WTC11 (cell line): Measurements from ENCODE around the gene SPNS3. TPM values are rescaled to one million over a fixed set of nuclear protein-coding genes. Genes with fewer than 3 reads are reported as not detected.

Experiments used
- CREB1 ChIP-seq: sonication (generic); formaldehyde crosslinking; IDR thresholded peaks from 2 replicates; pipeline ENCODE4 v1.8.0; 2023; ENCODE audit warnings: mild to moderate bottlenecking, missing genetic modification reagents
- CREM ChIP-seq: sonication (generic); formaldehyde crosslinking; IDR thresholded peaks from 2 replicates; pipeline ENCODE4 v1.8.1; 2022; ENCODE audit warnings: mild to moderate bottlenecking, missing genetic modification reagents, moderate library complexity
- FOXP1 ChIP-seq: sonication (generic); formaldehyde crosslinking; IDR thresholded peaks from 2 replicates; pipeline ENCODE4 v1.8.0; 2022; ENCODE audit warnings: missing genetic modification reagents, mild to moderate bottlenecking, moderate library complexity, borderline replicate concordance
- GABPB1 ChIP-seq: sonication (generic); formaldehyde crosslinking; IDR thresholded peaks from 2 replicates; pipeline ENCODE4 v1.8.1; 2023; ENCODE audit warnings: mild to moderate bottlenecking, missing genetic modification reagents
- GRHL2 ChIP-seq: fragments of 250-450 bp; sonication (Bioruptor Pico); IDR thresholded peaks from 2 replicates; pipeline ENCODE4 v1.8.0; 2022; ENCODE audit warnings: mild to moderate bottlenecking, moderate library complexity; ENCODE audit not compliant: insufficient replicate concordance, severe bottlenecking
- IRF2 ChIP-seq: sonication (generic); formaldehyde crosslinking; IDR thresholded peaks from 2 replicates; pipeline ENCODE4 v1.8.0; 2022; ENCODE audit warnings: low read depth, missing genetic modification reagents, borderline replicate concordance
- NR3C1 ChIP-seq: sonication (generic); formaldehyde crosslinking; conservative IDR thresholded peaks from 2 replicates; pipeline ENCODE4 v1.8.1; 2023; ENCODE audit warnings: low read depth, mild to moderate bottlenecking, missing genetic modification reagents
- RELA ChIP-seq: sonication (generic); formaldehyde crosslinking; IDR thresholded peaks from 2 replicates; pipeline ENCODE4 v1.8.1; 2022; ENCODE audit warnings: missing genetic modification reagents, mild to moderate bottlenecking, borderline replicate concordance
- SMAD3 ChIP-seq: sonication (generic); formaldehyde crosslinking; IDR thresholded peaks from 2 replicates; pipeline ENCODE4 v1.8.0; 2022; ENCODE audit warnings: missing genetic modification reagents, mild to moderate bottlenecking, borderline replicate concordance
- SMAD4 ChIP-seq: sonication (generic); formaldehyde crosslinking; IDR thresholded peaks from 2 replicates; pipeline ENCODE4 v1.8.0; 2022; ENCODE audit warnings: mild to moderate bottlenecking, missing genetic modification reagents
- ZNF317 ChIP-seq: sonication (generic); formaldehyde crosslinking; IDR thresholded peaks from 2 replicates; pipeline ENCODE4 v1.8.1; 2023; ENCODE audit warnings: low read depth, mild to moderate bottlenecking, moderate library complexity, missing genetic modification reagents, borderline replicate concordance
- ZNF416 ChIP-seq: fragments of 250-450 bp; sonication (Bioruptor Pico); IDR thresholded peaks from 2 replicates; pipeline ENCODE4 v1.9.0; 2021; ENCODE audit warnings: mild to moderate bottlenecking, inconsistent platforms
- ZNF671 ChIP-seq: fragments of 250-450 bp; sonication (Bioruptor Pico); IDR thresholded peaks from 2 replicates; pipeline ENCODE4 v1.8.0; 2021; ENCODE audit warnings: mild to moderate bottlenecking
- total RNA-seq: library from RNA; stranded (reverse); gene quantifications from 3 replicates; pipeline ENCODE4 v1.2.3, GENCODE V29; 2021
- TF ChIP-seq, protein P1 (sequence below): sonication (generic); formaldehyde crosslinking; IDR thresholded peaks from 2 replicates; pipeline ENCODE4 v1.8.0; 2022; ENCODE audit warnings: mild to moderate bottlenecking, missing genetic modification reagents
- TF ChIP-seq, protein P2 (sequence below): sonication (generic); formaldehyde crosslinking; IDR thresholded peaks from 2 replicates; pipeline ENCODE4 v1.8.1; 2023; ENCODE audit warnings: mild to moderate bottlenecking, missing genetic modification reagents, moderate library complexity
- TF ChIP-seq, protein P3 (sequence below): fragments of 250-450 bp; sonication (Bioruptor Pico); conservative IDR thresholded peaks from 2 replicates; pipeline ENCODE4 v1.9.0; 2021; ENCODE audit warnings: mild to moderate bottlenecking
- TF ChIP-seq, protein P4 (sequence below): sonication (generic); formaldehyde crosslinking; IDR thresholded peaks from 2 replicates; pipeline ENCODE4 v1.8.1; 2022; ENCODE audit warnings: mild to moderate bottlenecking, missing genetic modification reagents, moderate library complexity, borderline replicate concordance
- TF ChIP-seq, protein P5 (sequence below): sonication (generic); formaldehyde crosslinking; IDR thresholded peaks from 2 replicates; pipeline ENCODE4 v1.8.1; 2022; ENCODE audit warnings: missing genetic modification reagents, borderline replicate concordance
- TF ChIP-seq, protein P6 (sequence below): fragments of 250-450 bp; sonication (Bioruptor Pico); IDR thresholded peaks from 2 replicates; pipeline ENCODE4 v2.1.2; 2022; ENCODE audit warnings: mild to moderate bottlenecking, moderate library complexity
- TF ChIP-seq, protein P7 (sequence below): fragments of 250-450 bp; sonication (Bioruptor Pico); IDR thresholded peaks from 2 replicates; pipeline ENCODE4 v1.9.0; 2021; ENCODE audit warnings: mild to moderate bottlenecking
- TF ChIP-seq, protein P8 (sequence below): sonication (generic); formaldehyde crosslinking; IDR thresholded peaks from 2 replicates; pipeline ENCODE4 v1.8.0; 2023; ENCODE audit warnings: mild to moderate bottlenecking, missing genetic modification reagents

Gene SPNS3
- total RNA-seq, 1 experiment from 2014 or later, result not detected

DNA sequence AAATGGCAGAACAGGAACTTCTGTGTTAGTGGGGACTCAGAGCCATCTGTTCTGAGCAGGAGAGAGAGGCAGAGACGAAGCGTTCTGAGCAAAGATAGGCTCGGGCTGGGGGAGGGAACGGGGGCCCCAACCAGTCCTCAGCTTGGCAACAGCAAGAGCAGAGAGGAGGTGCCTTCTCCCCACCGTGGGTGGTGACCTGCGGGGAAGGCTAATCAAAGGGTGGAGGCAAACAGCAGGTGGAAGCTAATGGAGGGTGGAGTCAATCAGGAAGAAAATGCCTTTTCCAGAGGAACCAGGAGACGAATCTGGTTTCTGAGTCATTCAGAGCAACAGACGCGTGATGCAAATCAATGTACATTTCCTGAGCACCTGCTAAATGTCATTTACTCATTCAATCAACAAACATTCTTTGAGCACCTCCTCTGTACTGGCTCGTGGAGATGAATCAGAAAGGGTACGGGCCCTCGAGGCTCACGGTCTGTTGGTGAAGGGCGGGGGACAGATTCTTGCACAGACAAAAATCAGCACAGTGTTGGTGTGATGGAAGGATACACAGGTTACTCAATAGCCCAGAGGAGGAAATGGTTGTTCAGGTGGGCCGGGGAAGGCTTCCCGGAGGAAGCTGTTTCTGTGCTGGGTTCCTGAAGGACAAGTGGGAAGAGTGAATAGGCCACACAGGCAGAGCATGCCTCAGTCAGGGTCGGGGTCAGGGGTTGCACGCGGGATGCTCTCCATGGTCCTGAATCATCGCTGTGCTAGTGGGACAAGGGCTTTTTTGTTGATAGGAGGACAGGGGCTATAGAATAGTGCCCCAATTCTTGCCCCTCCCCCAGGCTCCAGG lies 59.2 kb downstream of the SPNS3 start (continued):
- TF ChIP-seq GRHL2 (CRISPR knock-in tag), result no peak
- TF ChIP-seq, protein P1, sequence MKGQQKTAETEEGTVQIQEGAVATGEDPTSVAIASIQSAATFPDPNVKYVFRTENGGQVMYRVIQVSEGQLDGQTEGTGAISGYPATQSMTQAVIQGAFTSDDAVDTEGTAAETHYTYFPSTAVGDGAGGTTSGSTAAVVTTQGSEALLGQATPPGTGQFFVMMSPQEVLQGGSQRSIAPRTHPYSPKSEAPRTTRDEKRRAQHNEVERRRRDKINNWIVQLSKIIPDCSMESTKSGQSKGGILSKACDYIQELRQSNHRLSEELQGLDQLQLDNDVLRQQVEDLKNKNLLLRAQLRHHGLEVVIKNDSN, result peak; percentile 61; the same call in 1 of the 2 replicates
- no peak for TF ChIP-seq IRF2 (CRISPR knock-in tag)
- TF ChIP-seq CREB1, result 0 out of 2 replicates have a peak, but pooled peaks have one; percentile 72
- TF ChIP-seq, protein P2, sequence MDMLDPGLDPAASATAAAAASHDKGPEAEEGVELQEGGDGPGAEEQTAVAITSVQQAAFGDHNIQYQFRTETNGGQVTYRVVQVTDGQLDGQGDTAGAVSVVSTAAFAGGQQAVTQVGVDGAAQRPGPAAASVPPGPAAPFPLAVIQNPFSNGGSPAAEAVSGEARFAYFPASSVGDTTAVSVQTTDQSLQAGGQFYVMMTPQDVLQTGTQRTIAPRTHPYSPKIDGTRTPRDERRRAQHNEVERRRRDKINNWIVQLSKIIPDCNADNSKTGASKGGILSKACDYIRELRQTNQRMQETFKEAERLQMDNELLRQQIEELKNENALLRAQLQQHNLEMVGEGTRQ (CRISPR knock-in tag), result 0 out of 2 replicates have a peak, but pooled peaks have one; percentile 22
- peak; percentile 95 for TF ChIP-seq SMAD3
- TF ChIP-seq RELA (CRISPR knock-in tag), result no peak
- TF ChIP-seq, protein P3, sequence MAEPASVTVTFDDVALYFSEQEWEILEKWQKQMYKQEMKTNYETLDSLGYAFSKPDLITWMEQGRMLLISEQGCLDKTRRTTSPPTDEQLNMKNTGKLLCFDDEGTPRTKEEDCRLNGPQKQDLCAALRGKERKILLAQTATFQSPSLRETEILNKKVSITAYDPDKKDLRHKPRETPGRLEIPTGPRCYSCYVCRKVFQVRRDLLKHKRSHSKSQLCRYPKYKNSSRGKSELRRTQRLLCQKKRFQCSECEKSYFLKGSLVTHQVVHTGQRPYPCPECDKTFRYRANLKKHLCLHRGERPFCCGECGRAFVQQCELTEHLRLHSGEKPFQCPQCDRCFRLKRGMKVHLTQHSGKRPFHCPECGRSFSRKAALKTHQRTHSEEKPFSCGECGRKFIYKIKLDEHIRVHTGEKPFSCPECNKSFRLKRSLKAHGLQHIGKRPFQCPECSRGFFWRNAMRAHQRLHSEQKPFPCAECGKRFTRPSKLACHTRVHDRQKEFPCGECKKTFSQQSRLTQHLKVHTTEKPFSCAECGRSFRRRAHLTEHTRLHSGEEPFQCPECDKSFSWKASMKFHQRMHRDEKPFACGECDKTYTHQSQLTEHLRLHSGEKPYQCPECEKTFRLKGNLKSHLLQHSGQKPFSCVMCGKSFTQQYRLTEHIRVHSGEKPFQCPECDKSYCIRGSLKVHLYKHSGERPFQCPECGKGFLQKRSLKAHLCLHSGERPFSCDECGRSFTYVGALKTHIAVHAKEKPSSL, result no peak
- TF ChIP-seq FOXP1 (CRISPR knock-in tag), result peak; percentile 76; the same call in 1 of the 2 replicates
- TF ChIP-seq ZNF671 (CRISPR knock-in tag), result no peak
- TF ChIP-seq, protein P4, sequence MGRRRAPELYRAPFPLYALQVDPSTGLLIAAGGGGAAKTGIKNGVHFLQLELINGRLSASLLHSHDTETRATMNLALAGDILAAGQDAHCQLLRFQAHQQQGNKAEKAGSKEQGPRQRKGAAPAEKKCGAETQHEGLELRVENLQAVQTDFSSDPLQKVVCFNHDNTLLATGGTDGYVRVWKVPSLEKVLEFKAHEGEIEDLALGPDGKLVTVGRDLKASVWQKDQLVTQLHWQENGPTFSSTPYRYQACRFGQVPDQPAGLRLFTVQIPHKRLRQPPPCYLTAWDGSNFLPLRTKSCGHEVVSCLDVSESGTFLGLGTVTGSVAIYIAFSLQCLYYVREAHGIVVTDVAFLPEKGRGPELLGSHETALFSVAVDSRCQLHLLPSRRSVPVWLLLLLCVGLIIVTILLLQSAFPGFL, result peak; percentile 42; the same call in 1 of the 2 replicates
- TF ChIP-seq ZNF317 (CRISPR knock-in tag), result no peak
- TF ChIP-seq, protein P5, sequence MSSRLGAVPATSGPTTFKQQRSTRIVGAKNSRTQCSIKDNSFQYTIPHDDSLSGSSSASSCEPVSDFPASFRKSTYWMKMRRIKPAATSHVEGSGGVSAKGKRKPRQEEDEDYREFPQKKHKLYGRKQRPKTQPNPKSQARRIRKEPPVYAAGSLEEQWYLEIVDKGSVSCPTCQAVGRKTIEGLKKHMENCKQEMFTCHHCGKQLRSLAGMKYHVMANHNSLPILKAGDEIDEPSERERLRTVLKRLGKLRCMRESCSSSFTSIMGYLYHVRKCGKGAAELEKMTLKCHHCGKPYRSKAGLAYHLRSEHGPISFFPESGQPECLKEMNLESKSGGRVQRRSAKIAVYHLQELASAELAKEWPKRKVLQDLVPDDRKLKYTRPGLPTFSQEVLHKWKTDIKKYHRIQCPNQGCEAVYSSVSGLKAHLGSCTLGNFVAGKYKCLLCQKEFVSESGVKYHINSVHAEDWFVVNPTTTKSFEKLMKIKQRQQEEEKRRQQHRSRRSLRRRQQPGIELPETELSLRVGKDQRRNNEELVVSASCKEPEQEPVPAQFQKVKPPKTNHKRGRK, result no peak
- TF ChIP-seq ZNF416, result no peak
- peak; percentile 75 for TF ChIP-seq SMAD4
- TF ChIP-seq GABPB1 (CRISPR knock-in tag), result no peak
- TF ChIP-seq, protein P6, sequence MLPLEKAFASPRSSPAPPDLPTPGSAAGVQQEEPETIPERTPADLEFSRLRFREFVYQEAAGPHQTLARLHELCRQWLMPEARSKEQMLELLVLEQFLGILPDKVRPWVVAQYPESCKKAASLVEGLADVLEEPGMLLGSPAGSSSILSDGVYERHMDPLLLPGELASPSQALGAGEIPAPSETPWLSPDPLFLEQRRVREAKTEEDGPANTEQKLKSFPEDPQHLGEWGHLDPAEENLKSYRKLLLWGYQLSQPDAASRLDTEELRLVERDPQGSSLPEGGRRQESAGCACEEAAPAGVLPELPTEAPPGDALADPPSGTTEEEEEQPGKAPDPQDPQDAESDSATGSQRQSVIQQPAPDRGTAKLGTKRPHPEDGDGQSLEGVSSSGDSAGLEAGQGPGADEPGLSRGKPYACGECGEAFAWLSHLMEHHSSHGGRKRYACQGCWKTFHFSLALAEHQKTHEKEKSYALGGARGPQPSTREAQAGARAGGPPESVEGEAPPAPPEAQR, result no peak
- TF ChIP-seq, protein P7, sequence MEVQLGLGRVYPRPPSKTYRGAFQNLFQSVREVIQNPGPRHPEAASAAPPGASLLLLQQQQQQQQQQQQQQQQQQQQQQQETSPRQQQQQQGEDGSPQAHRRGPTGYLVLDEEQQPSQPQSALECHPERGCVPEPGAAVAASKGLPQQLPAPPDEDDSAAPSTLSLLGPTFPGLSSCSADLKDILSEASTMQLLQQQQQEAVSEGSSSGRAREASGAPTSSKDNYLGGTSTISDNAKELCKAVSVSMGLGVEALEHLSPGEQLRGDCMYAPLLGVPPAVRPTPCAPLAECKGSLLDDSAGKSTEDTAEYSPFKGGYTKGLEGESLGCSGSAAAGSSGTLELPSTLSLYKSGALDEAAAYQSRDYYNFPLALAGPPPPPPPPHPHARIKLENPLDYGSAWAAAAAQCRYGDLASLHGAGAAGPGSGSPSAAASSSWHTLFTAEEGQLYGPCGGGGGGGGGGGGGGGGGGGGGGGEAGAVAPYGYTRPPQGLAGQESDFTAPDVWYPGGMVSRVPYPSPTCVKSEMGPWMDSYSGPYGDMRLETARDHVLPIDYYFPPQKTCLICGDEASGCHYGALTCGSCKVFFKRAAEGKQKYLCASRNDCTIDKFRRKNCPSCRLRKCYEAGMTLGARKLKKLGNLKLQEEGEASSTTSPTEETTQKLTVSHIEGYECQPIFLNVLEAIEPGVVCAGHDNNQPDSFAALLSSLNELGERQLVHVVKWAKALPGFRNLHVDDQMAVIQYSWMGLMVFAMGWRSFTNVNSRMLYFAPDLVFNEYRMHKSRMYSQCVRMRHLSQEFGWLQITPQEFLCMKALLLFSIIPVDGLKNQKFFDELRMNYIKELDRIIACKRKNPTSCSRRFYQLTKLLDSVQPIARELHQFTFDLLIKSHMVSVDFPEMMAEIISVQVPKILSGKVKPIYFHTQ (CRISPR knock-in tag), result no peak
- TF ChIP-seq, protein P8, sequence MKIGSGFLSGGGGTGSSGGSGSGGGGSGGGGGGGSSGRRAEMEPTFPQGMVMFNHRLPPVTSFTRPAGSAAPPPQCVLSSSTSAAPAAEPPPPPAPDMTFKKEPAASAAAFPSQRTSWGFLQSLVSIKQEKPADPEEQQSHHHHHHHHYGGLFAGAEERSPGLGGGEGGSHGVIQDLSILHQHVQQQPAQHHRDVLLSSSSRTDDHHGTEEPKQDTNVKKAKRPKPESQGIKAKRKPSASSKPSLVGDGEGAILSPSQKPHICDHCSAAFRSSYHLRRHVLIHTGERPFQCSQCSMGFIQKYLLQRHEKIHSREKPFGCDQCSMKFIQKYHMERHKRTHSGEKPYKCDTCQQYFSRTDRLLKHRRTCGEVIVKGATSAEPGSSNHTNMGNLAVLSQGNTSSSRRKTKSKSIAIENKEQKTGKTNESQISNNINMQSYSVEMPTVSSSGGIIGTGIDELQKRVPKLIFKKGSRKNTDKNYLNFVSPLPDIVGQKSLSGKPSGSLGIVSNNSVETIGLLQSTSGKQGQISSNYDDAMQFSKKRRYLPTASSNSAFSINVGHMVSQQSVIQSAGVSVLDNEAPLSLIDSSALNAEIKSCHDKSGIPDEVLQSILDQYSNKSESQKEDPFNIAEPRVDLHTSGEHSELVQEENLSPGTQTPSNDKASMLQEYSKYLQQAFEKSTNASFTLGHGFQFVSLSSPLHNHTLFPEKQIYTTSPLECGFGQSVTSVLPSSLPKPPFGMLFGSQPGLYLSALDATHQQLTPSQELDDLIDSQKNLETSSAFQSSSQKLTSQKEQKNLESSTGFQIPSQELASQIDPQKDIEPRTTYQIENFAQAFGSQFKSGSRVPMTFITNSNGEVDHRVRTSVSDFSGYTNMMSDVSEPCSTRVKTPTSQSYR (CRISPR knock-in tag), result peak; percentile 87
- TF ChIP-seq CREM (CRISPR knock-in tag), result peak; percentile 42; the same call in 1 of the 2 replicates
- no peak for TF ChIP-seq NR3C1 (CRISPR knock-in tag)
